NCI-H345 treated with DMSO at 0.1 percent for 48 hours (cell line): Measurements from ENCODE around the gene POLD2.

Experiments
- DNase-seq: peaks from one replicate; lab custom pipeline; 2025; ENCODE audit not compliant: unreplicated experiment; lab: John Stamatoyannopoulos, UW

POLD2 gene

DNA sequence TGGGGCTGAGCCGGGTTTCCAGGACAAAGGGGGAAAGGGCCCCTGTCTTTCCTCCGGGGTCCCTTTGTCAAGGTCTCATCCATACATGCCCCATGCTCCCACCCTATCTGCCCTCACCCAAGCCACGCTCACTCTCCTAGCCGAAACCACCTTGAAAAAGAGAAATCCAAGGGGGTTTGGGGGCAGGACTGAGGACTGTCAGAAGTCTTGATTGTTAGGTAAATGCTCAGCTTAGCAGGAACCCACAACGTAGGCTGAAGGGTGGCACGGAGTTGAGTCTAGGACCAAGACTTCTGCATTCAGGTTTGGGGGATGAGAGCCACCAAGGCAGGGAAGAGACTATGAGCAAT, 57.3 kb downstream of the POLD2 start:
- no peak for DNase-seq

DNA sequence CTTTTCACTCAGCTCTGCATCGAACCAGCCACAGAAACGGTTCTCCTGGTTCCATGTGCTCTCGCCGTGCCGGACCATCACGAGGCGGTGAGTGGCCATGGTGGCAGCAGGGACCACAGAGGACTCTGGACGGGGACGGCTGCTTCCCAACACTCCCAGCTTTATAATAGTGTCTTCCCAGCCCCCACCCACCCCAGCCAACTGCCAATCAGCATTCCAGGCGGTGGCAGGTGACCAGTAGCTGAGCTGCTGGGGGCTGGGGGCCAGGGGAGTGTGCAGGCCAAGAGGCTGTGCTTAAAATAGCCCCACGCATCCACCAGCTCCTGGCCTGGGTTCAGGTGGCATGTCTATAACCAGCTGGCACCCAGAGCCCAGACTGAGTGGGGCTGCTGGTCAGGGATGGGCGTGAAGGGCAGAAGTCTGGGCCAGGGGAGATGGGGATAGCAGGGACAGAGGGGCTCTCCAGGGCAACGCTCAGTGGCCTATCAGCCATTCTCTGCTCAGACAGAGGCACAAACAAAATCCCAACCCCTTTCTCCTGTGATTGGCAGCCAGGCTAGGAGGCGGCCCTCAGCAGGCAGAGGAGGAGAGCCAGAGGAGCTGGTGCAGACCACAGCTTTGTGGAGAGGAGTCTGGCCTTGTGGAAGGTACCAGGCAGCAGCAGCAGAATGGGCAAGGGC, 57.8 kb downstream of the POLD2 start, which contains the start of gene PGAM2:
Gene PGAM2, minus strand, starts transcription at position 137 of the 680 bp plus-strand sequence. Its CDS starts 38 bp downstream, at position 99.
- no peak for DNase-seq

- DNase-seq = no peak
Measured at GRCh38 chr7:44064791-44065430, 58.4 kb downstream of the POLD2 start.
